Measurements from ENCODE around the gene MYL12B. TPM values are rescaled to one million over a fixed set of nuclear protein-coding genes. Genes with fewer than 3 reads are reported as not detected.
A peak's percentile ranks its signal among the peaks of the same experiment; 100 is the strongest.

The MYL12B gene
- total RNA-seq, 1 donor from 2014 or later = 239 TPM

GRCh38 chr18:3224223-3224622, 37.7 kb upstream of the MYL12B start:
- intact Hi-C loops (cut with micrococcal nuclease) = no loop called here
- no peak overlapping the region for H3K27ac Mint-ChIP-seq
- no peak overlapping the region for H3K4me3 Mint-ChIP-seq

DNA sequence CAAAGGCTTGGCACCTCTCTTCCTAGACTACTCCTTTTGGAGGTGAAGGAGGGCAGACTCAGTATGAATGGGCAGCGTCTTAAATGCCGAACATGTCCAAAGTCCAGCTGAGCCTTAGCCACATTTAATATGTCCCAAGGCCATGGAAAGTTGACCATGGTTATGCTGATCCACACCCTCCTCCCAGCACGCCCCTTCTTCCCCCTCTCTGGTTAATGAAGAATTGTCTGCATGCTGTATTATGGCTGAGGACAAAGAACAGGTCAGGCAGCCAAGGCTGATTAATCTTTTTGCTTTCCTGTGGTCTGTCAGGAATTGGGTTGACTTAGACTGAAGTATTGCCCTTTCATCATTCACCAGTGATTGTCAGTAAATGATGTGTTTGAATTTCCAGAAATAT, 36.3 kb upstream of the MYL12B start:
- Mint-ChIP-seq H3K4me1 (peaks cover 5% of the 10 kb centered on the region), H3K9me3 (no peaks in the 10 kb centered on the region), H3K36me3 (ENCODE audit: low read depth) (no peaks in the 10 kb centered on the region), H3K27ac (no peak overlapping the region), H3K27me3 (peaks cover 1% of the 10 kb centered on the region), H3K4me3 (no peak overlapping the region)
- peak; percentile 30 for DNase-seq
- intact Hi-C loops (cut with micrococcal nuclease) = no loop called here

More at GRCh38 chr18:3224223-3224622, 37.7 kb upstream of the MYL12B start:
- peak; percentile 48 for DNase-seq
- Mint-ChIP-seq H3K9me3 (no peaks in the 10 kb centered on the region), H3K4me1 (peaks cover 4% of the 10 kb centered on the region), H3K27me3 (peaks cover 1% of the 10 kb centered on the region), H3K36me3 (ENCODE audit: low read depth) (no peaks in the 10 kb centered on the region)

GRCh38 chr18:3226048-3226447, 35.9 kb upstream of the MYL12B start:
- intact Hi-C loops (cut with micrococcal nuclease) = no loop called here
- no peak overlapping the region for H3K4me3 Mint-ChIP-seq
- peaks cover 6% of the 10 kb centered on the region for H3K4me1 Mint-ChIP-seq
- H3K27ac Mint-ChIP-seq = no peak overlapping the region
- DNase-seq = peak; percentile 48
- H3K27me3 Mint-ChIP-seq = peaks cover 1% of the 10 kb centered on the region
- H3K9me3 Mint-ChIP-seq = no peaks in the 10 kb centered on the region
- no peaks in the 10 kb centered on the region for H3K36me3 Mint-ChIP-seq (ENCODE audit: low read depth)

GRCh38 chr18:3230401-3231334, 31.3 kb upstream of the MYL12B start:
- Mint-ChIP-seq H3K9me3 (no peaks in the 10 kb centered on the region), H3K27ac (no peak overlapping the region), H3K36me3 (ENCODE audit: low read depth) (no peaks in the 10 kb centered on the region), H3K4me3 (no peak overlapping the region), H3K27me3 (no peaks in the 10 kb centered on the region), H3K4me1 (peaks cover 4% of the 10 kb centered on the region)
- DNase-seq = no peak
- intact Hi-C loops (cut with micrococcal nuclease) = no loop called here

GRCh38 chr18:3233004-3233403, 28.9 kb upstream of the MYL12B start:
- intact Hi-C loops (cut with micrococcal nuclease) = no loop called here
- no peak for DNase-seq
- peaks cover 4% of the 10 kb centered on the region for H3K4me1 Mint-ChIP-seq
- H3K27me3 Mint-ChIP-seq = no peaks in the 10 kb centered on the region
- no peak overlapping the region for H3K27ac Mint-ChIP-seq
- H3K4me3 Mint-ChIP-seq = no peak overlapping the region
- H3K9me3 Mint-ChIP-seq = no peaks in the 10 kb centered on the region
- no peaks in the 10 kb centered on the region for H3K36me3 Mint-ChIP-seq (ENCODE audit: low read depth)

DNA sequence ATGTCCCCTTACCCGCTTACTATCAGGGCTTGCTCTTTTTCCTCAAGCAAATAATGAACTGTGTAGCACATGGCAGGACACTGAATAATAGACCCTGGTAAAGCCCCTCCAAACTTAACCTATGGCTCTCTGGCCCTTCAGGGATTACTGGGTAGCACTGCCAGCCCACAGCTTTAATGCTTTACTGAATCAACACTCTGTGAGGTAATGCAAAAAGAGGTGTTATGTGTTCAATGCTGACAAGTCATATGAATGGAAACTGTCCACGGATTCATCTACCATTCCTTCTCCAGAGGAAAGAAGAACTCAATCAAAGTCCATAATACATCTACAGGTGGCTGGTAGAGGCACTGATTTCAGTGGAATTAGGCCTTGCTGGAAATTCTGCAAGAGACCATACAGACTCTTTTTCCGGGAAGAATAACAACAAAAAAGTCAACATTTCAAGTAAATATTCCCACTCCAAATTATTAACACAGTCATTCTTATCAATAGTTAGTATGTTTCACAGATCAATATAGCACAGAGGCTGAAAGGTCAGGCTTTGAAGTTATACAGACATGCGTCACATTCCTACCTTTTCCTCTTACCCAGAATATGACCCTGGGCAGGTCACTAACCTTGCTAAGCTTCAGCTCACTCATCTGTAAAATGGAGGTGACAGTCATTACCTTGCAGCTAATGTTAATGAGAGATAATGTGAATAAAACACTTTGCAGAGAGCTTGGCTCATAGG, 28.3 kb upstream of the MYL12B start:
- no peaks in the 10 kb centered on the region for H3K9me3 Mint-ChIP-seq
- H3K4me3 Mint-ChIP-seq = no peak overlapping the region
- no peaks in the 10 kb centered on the region for H3K36me3 Mint-ChIP-seq (ENCODE audit: low read depth)
- DNase-seq = no peak
- intact Hi-C loops (cut with micrococcal nuclease) = no loop called here
- no peak overlapping the region for H3K27ac Mint-ChIP-seq
- no peaks in the 10 kb centered on the region for H3K27me3 Mint-ChIP-seq
- H3K4me1 Mint-ChIP-seq = peaks cover 4% of the 10 kb centered on the region

- no peak overlapping the region for H3K4me3 Mint-ChIP-seq
- no peak overlapping the region for H3K27ac Mint-ChIP-seq
- no peaks in the 10 kb centered on the region for H3K27me3 Mint-ChIP-seq
- H3K9me3 Mint-ChIP-seq = no peaks in the 10 kb centered on the region
- intact Hi-C loops (cut with micrococcal nuclease) = no loop called here
- no peak for DNase-seq
- H3K36me3 Mint-ChIP-seq (ENCODE audit: low read depth) = peaks cover 3% of the 10 kb centered on the region
- peaks cover 2% of the 10 kb centered on the region for H3K4me1 Mint-ChIP-seq
Measured at GRCh38 chr18:3234457-3234856, 27.5 kb upstream of the MYL12B start.

GRCh38 chr18:3235846-3236245, 26.1 kb upstream of the MYL12B start:
- H3K27me3 Mint-ChIP-seq = no peaks in the 10 kb centered on the region
- no peak overlapping the region for H3K27ac Mint-ChIP-seq
- DNase-seq = no peak
- intact Hi-C loops (cut with micrococcal nuclease) = no loop called here
- H3K36me3 Mint-ChIP-seq (ENCODE audit: low read depth) = peaks cover 9% of the 10 kb centered on the region
- H3K4me3 Mint-ChIP-seq = no peak overlapping the region
- H3K4me1 Mint-ChIP-seq = no peaks in the 10 kb centered on the region
- H3K9me3 Mint-ChIP-seq = peaks cover 5% of the 10 kb centered on the region

DNA sequence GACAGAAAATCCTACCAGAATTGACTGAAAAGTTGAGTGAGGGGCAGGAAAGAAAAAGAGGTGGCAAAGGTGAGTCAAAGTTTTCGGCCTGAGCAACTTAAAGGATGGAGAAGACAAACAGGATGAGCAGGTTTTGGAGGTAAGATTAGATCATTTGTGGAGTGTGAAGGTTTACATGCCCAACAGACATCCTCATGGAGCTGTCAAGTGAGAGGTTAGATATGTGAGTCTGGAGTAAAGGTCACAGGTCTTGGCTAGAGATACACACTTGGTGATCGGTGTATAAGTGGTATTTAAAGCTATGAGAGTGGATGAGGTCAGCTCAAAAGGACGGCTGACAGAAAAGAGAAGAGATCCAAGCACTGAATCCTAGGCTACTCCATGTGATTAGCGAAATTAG, 25.5 kb upstream of the MYL12B start:
- Mint-ChIP-seq H3K9me3 (peaks cover 7% of the 10 kb centered on the region), H3K27me3 (no peaks in the 10 kb centered on the region), H3K4me1 (no peaks in the 10 kb centered on the region), H3K36me3 (ENCODE audit: low read depth) (peaks cover 13% of the 10 kb centered on the region), H3K4me3 (no peak overlapping the region), H3K27ac (no peak overlapping the region)
- no peak for DNase-seq
- intact Hi-C loops (cut with micrococcal nuclease) = no loop called here

DNA sequence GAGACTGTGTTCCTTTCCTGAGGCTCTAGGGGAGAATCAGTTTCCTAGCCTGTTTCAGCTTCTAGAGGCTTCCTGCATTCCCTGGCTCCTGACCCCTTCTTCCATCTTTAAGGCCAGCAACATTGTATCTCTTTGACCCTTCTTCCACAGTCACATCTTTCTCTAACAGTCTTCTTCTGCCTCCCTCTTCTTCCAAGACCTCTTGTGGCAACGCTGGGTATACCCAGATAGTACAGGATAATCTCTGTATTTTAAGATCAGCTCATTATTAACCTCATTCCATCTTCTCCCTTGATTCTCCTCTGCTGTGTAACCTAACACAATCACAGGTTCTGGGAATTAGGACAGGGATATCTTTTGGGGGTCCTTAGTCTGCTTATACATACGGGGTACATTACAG, 23.2 kb upstream of the MYL12B start:
- intact Hi-C loops (cut with micrococcal nuclease) = no loop called here

DNA sequence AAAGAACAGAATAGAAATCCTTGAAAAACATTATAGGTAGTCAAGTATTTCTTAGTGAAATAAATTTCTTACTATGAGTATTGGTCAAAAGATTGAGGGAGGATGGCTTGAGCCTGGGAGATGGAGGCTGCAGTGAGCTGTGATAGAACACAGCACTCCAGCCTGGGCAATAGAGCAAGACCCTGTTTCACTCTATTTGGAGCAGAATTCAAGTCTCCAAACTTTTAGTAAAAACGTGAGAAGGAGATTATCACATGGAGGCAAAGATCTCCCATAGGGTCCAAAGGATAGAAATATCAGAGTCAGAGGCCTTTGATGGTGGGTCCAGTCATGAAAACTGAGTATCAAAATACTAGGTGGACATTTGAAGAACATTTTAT, 16.8 kb upstream of the MYL12B start:
- peaks cover 14% of the 10 kb centered on the region for H3K9me3 Mint-ChIP-seq
- peaks cover 38% of the 10 kb centered on the region for H3K36me3 Mint-ChIP-seq (ENCODE audit: low read depth)
- H3K4me3 Mint-ChIP-seq = peak overlapping the region; percentile 98
- DNase-seq = no peak
- H3K27me3 Mint-ChIP-seq = no peaks in the 10 kb centered on the region
- H3K4me1 Mint-ChIP-seq = peaks cover 38% of the 10 kb centered on the region
- H3K27ac Mint-ChIP-seq = peak overlapping the region; percentile 48
- intact Hi-C loops (cut with micrococcal nuclease) = loop anchor here (5.0 to 10.0 kb wide), 3 partner anchors 398 to 908 kb away; partner anchors contain the start of gene EMILIN2

More for the DNA sequence above, 23.2 kb upstream of the MYL12B start:
- H3K4me3 Mint-ChIP-seq = no peak overlapping the region
- no peak overlapping the region for H3K27ac Mint-ChIP-seq
- H3K4me1 Mint-ChIP-seq = peaks cover 5% of the 10 kb centered on the region
- peaks cover 27% of the 10 kb centered on the region for H3K36me3 Mint-ChIP-seq (ENCODE audit: low read depth)
- peaks cover 14% of the 10 kb centered on the region for H3K9me3 Mint-ChIP-seq
- no peak for DNase-seq
- no peaks in the 10 kb centered on the region for H3K27me3 Mint-ChIP-seq

- peak; percentile 95 for DNase-seq
- intact Hi-C loops (cut with micrococcal nuclease) = loop anchor here (1.0 to 10.0 kb wide), 8 partner anchors 95 to 909 kb away; partner anchors contain the start of genes EMILIN2 and SMCHD1
- H3K27me3 Mint-ChIP-seq = no peaks in the 10 kb centered on the region
- H3K9me3 Mint-ChIP-seq = peaks cover 7% of the 10 kb centered on the region
- peaks cover 44% of the 10 kb centered on the region for H3K4me1 Mint-ChIP-seq
- peak overlapping the region; percentile 98 for H3K4me3 Mint-ChIP-seq
- H3K36me3 Mint-ChIP-seq (ENCODE audit: low read depth) = peaks cover 34% of the 10 kb centered on the region
- peak overlapping the region; percentile 95 for H3K27ac Mint-ChIP-seq
Measured at GRCh38 chr18:3245853-3246634, 15.9 kb upstream of the MYL12B start.

DNA sequence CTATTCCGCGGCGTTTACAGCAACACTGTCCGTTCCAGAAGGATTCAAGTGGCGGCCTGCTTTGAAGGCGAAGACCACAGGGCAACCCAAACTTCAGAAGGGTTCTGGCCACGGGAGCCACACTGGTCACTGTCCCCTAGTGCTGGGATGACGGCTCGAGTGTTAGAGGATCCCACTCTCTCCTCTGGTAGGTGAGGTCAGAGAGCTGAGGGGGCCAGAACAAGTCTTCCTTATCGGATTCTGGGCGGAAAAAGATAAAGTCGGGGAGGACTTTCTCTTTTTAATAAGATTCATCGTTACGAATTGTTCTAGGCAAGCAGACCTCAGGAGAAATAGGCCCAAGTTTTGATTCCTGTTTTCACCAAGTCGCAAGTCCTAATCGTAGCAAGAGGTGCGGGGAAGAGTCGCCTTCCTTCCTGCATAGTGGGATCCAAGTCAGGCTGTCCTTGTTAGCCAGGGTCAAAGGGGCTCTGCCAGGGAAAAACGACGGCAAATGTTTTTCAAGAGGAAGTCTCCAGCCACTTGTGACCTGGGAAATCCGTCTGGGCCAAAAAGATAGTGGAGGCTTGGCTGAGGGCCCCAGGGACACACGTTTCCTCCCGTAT, 15.2 kb upstream of the MYL12B start:
- peak overlapping the region; percentile 98 for H3K4me3 Mint-ChIP-seq
- peaks cover 29% of the 10 kb centered on the region for H3K36me3 Mint-ChIP-seq (ENCODE audit: low read depth)
- peaks cover 7% of the 10 kb centered on the region for H3K9me3 Mint-ChIP-seq
- intact Hi-C loops (cut with micrococcal nuclease) = loop anchor here (1.0 to 10.0 kb wide), 12 partner anchors 15 to 909 kb away; partner anchors contain the start of genes EMILIN2 and SMCHD1
- DNase-seq = peak; percentile 81
- H3K27me3 Mint-ChIP-seq = no peaks in the 10 kb centered on the region
- peaks cover 49% of the 10 kb centered on the region for H3K4me1 Mint-ChIP-seq
- peak overlapping the region; percentile 95 for H3K27ac Mint-ChIP-seq

All from activated CD4-positive, alpha-beta T cell treated with anti-CD3 and anti-CD28 coated beads, Interleukin-2, amount 10 ng/mL, durations not matched to agents 24 days and 14 days (primary cell).